GM19193 (cell line): ENCODE results near the gene ALDH3B2.

Experiments
- POLR2A ChIP-seq: IDR thresholded peaks from 4 replicates; pipeline ENCODE4 v1.6.1; 2011; ENCODE audit not compliant: insufficient read depth, insufficient read length; ENCODE audit errors: extremely low read depth

The ALDH3B2 gene

GRCh38 chr11:67675058-67675747, 780 bp upstream of the ALDH3B2 start:
- TF ChIP-seq POLR2A: no peak

DNA sequence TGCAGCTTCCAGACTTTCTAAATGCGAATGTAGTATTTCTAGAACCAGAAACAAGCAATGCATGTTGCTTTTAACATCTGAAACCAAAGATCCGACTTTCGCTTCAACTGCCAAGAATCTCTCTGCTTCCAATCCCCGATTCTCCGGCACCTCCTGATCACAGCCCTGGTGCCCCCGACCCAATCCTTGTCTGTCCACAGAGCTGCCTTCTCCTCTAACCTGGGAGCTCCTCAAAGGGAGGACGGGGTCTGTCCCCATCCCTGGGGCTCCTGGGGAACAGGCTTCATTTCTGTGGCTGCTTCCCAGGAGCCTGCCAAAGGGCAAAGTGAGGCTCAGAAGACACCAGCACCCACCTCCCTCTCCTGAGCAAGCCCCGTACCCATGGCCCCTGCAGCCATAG, 521 bp downstream of the ALDH3B2 start:
- TF ChIP-seq POLR2A: no peak

DNA sequence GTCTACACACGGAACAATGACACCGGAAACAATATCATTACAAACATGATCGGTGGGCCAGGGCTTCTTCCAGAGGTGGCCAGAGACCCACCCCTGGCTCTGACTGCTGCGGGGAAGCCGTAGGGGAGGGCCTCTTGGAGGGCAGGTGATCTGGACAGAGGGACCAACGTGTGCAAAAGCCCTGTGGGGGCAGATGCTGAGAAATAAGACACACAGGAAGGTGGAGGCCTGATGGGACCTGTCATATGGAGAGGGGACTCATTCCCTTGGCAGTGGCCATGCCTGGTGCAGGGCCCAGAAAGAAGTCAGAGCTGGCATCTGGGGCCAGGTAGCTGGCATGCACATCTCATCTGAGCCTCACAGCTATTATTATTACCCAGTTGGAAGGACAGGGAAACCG, 1.1 kb downstream of the ALDH3B2 start:
- no peak for TF ChIP-seq POLR2A

GRCh38 chr11:67671211-67671520, 3.3 kb downstream of the ALDH3B2 start:
- TF ChIP-seq POLR2A: no peak

DNA sequence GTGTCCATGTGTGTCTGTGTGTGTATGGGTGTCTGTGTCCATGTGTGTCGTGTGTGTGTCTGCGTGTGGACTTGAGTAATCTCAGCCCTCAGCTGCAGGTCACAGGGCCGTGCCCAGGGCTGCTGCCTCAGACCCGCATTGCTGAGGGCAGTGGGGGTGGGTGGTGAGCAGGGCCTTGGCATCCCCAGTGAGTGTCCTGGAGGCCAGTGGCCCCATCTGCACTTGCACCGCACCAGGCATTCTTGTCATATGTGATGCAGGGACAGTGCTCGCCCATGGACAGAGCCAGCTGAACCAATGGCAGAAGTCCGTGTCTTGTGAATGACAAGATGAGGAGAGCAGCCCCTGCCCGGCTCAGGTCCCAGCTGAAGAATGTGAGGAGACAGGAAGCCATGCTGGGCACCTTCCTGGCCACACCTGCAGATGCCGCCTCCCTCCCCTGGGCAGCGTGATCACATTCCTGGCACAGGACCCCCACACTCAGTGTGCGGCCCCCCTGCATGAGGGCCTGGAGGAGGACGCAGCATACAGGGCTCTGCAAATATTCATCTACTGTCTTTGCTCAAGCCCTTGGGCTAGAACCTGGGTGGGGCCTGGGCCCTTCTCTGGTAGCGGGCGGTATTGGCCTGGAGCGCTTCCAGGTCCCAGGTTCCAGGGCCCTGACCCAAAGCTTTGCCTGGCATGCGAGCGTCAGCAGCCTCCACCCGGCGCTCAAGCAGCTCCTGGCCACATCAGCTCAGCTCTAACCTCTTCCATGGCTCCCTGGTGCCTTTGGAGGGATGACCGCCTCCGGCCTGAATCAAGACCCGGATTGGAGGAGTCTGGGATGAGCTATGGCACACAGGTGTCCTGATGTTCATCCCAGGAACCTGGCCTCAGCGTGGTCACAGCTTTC, 3.9 kb downstream of the ALDH3B2 start:
- no peak for TF ChIP-seq POLR2A

GRCh38 chr11:67668192-67668551, 6.3 kb downstream of the ALDH3B2 start:
- no peak for TF ChIP-seq POLR2A

DNA sequence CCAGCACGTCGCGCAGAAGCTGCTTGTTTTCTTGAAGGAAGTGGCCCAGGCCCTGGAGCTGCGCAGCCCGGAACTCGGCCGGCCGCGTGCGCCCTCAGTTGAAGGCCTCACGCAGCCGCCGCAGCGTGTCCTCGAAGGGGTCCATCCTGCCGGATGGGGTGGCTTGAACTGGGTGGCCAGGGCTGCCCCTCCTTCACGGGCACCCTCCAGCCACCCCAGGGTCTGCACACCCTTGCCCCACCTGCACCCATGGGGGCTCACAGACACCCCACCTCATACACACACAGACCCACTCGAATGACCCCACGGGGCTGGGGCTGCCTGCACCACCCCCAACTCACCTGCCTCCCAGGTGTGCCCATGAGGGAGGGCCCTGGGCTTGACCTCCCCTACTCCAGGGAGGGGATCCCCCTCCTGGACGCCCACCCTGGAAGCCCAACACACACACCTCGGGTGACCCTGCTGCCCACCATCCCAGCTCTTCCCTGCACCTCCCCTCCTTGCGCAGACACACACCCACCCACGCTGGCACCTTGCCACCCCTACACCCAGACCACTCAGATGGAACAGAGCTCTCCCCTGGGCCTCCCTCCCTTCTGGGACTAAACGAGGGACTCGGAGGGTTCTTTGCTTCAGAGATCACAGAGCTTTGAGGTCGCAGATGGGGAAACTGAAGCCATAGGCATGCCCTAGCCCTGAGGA, 6.8 kb downstream of the ALDH3B2 start:
- TF ChIP-seq POLR2A: no peak

GRCh38 chr11:67666676-67667489, 7.5 kb downstream of the ALDH3B2 start:
- TF ChIP-seq POLR2A: no peak

DNA sequence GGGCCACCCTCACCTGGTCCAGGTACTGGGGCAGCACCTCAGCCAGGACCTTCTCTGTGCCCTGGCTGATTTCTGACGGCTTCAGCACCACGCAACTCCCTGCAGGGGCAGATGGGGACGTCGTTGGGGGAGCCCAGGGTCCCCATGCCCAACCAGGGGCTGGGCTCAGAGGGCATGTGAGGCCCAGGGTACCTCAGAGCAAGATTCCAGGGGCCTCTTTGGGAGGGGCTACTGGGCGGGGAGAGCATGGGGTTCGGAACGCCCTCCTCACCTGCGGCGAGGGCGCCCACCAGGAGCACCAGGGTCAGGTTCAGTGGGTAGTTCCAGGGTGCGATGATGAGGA, 8.1 kb downstream of the ALDH3B2 start:
- TF ChIP-seq POLR2A: no peak

- no peak for TF ChIP-seq POLR2A
Observed at GRCh38 chr11:67665541-67666302, 8.7 kb downstream of the ALDH3B2 start.

GRCh38 chr11:67664696-67665540, 9.5 kb downstream of the ALDH3B2 start:
- TF ChIP-seq POLR2A: no peak

DNA sequence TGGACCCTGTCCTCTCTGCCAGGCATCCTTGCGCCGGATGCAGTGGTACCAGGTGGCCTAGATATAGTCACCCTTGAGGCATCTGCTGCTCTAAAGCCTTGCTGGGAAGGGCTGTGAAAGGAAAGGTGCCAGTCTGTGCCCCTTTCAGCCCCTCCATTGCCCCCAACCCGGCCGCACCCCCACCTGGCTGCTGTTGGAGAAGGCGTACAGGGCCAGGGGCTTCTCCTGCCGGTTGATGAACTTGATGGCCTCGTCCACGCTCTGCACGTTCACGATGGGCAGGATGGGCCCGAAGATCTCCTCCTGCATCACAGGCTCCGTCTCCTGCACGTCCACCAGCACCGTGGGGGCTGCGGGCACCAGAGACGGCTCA, 10.2 kb downstream of the ALDH3B2 start:
- TF ChIP-seq POLR2A: no peak

DNA sequence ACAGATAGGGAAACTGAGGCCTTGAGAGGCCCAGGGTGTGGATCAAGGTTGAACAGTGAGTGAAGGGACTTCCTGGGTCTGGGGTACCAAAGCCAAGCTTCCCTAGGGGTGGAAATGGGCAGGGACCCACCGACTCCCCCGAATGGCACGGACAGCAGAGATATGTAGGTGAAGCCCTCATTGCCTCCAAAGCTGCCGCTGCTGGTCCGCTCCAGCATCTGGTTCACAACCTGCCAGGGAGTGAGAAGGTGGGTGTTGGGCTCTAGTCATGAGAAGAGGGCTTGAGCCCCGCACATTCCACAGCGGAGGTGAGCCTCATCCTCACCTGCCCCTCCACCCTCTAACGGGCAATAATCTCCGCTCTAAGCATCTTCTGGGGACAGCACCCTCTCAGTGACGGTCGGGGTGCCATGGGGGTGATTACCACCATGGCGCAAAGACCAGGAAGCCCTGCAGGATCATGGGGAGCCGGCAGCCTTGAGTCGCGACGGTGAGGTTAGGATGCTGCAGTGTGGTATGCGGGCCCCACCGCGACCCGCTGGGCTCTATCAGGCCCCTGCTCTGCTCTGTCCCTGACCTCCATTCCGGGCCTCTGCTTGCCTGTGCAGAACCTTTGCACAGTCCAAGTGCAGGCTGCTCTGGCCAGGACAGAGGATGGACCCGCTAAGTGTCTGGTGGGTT, 10.8 kb downstream of the ALDH3B2 start:
- TF ChIP-seq POLR2A: no peak
